K562 (cell line): ENCODE data around the gene FAM53A. TPM values are rescaled to one million over a fixed set of nuclear protein-coding genes. Genes with fewer than 3 reads are reported as not detected.

Experiments used
- ATAC-seq: fragments of 200-7000 bp; cut with Tn5 transposase; 3 replicates; pipeline ENCODE4 v1.9.1; 2020; ENCODE audit warnings: moderate library complexity
- BruUV-seq: library from RNA; stranded (reverse); fragments of 400-500 nt; replicated peaks from 2 replicates; lab custom pipeline; 2021; lab: Mats Ljungman, UMichigan
- CTCF ChIA-PET: fragments of 300-600 bp; formaldehyde crosslinking; extraction: SDS; loops from one replicate; lab custom pipeline; 2021; ENCODE audit warnings: low intra/inter-chr PET ratio; lab: Yijun Ruan, JAX
- POLR2A ChIA-PET: fragments of 300-600, 350-650 bp; sonication (Branson Sonifier 250); formaldehyde crosslinking; extraction: SDS; loops from one replicate; lab custom pipeline; 2021; ENCODE audit warnings: antibody characterized with exemption, inconsistent platforms; lab: Yijun Ruan, JAX
- DNase-seq, 4 experiments: peaks; one replicate each; pipeline versions ENCODE4 v3.0.0 to v3.0.0-alpha.2; 2011 to 2018; ENCODE audit warnings: low spot score in 3 of 4, mixed read lengths in 3 of 4; ENCODE audit errors: extremely low read depth in 1 of 4
- FAIRE-seq: peaks from 2 replicates; lab custom pipeline; 2011; peaks lifted over from hg19 to GRCh38; lab: Jason Lieb, UNC
- H2AFZ ChIP-seq: 2 replicates; pipeline ENCODE4 v1.6.0; 2011; ENCODE audit warnings: low read depth, low read length, control low read depth, inconsistent platforms
- H3K27ac ChIP-seq: fragments of 200-600 bp; 3 replicates; pipeline ENCODE4 v1.8.0; 2011; ENCODE audit warnings: low read depth, mild to moderate bottlenecking, control low read depth, inconsistent platforms, low read length, moderate library complexity, mixed read lengths; ENCODE audit errors: extremely low read depth
- H3K27me3 ChIP-seq, 2 experiments: fragments of 300-600 bp in 1 of 2; 2 replicates in 1 of 2; 3 replicates in 1 of 2; pipeline versions ENCODE4 v1.6.0 to v1.8.0; 2011; ENCODE audit warnings: inconsistent platforms in 2 of 2, low read length in 2 of 2, mild to moderate bottlenecking in 1 of 2, mixed read lengths in 1 of 2, moderate library complexity in 1 of 2; ENCODE audit not compliant: control insufficient read depth in 2 of 2, insufficient read depth in 2 of 2
- H3K36me3 ChIP-seq: fragments of 300-600 bp; 3 replicates; pipeline ENCODE4 v1.8.0; 2011; ENCODE audit warnings: mild to moderate bottlenecking, low read length, inconsistent platforms; ENCODE audit not compliant: control insufficient read depth, insufficient read depth
- H3K4me1 ChIP-seq, 2 experiments: fragments of 200-600 bp in 1 of 2; replicated peaks in 1 of 2; 2 replicates in 1 of 2; 3 replicates in 1 of 2; pipeline versions ENCODE4 v1.5.1 to v1.8.0; 2011; ENCODE audit warnings: inconsistent platforms in 2 of 2, low read length in 2 of 2, mild to moderate bottlenecking in 1 of 2, mixed read lengths in 1 of 2, moderate library complexity in 1 of 2; ENCODE audit not compliant: control insufficient read depth in 2 of 2, insufficient read depth in 2 of 2
- H3K4me2 ChIP-seq: 2 replicates; pipeline ENCODE4 v1.6.1; 2011; ENCODE audit warnings: low read length, control low read depth, inconsistent platforms, mixed read lengths; ENCODE audit not compliant: insufficient read depth
- H3K4me3 ChIP-seq: fragments of 200-600 bp; sonication (generic), shearing (Covaris generic); 2 replicates; pipeline ENCODE4 v1.5.1; 2016; ENCODE audit warnings: control low read depth, inconsistent platforms
- H3K79me2 ChIP-seq: fragments of 200-600 bp; 3 replicates; pipeline ENCODE4 v1.8.0; 2011; ENCODE audit warnings: low read length, inconsistent platforms; ENCODE audit not compliant: control insufficient read depth, insufficient read depth
- H3K9ac ChIP-seq, 2 experiments: 2 replicates each; pipeline versions ENCODE4 v1.6.0 to v1.6.1; 2011; ENCODE audit warnings: low read depth in 2 of 2, low read length in 2 of 2, control low read depth in 1 of 2, inconsistent platforms in 1 of 2, mild to moderate bottlenecking in 1 of 2, mixed read lengths in 1 of 2; ENCODE audit not compliant: insufficient read depth in 1 of 2
- H3K9me1 ChIP-seq: one replicate; pipeline ENCODE4 v1.6.0; 2011; ENCODE audit warnings: inconsistent platforms, mild to moderate bottlenecking, low read length, moderate library complexity; ENCODE audit not compliant: control insufficient read depth, insufficient read depth
- H3K9me3 ChIP-seq: replicated peaks from 2 replicates; pipeline ENCODE4 v1.5.1; 2011; ENCODE audit warnings: low read depth, low read length, inconsistent platforms; ENCODE audit not compliant: control insufficient read depth, insufficient read depth
- H4K20me1 ChIP-seq: replicated peaks from 2 replicates; pipeline ENCODE4 v1.6.1; 2011; ENCODE audit warnings: low read length, inconsistent platforms, mixed read lengths; ENCODE audit not compliant: control insufficient read depth, insufficient read depth
- BRF2 ChIP-seq: IDR thresholded peaks from 3 replicates; pipeline ENCODE4 v1.6.1; 2011; ENCODE audit warnings: borderline replicate concordance, mild to moderate bottlenecking; ENCODE audit not compliant: insufficient read length, insufficient read depth
- FOXJ2 ChIP-seq: fragments of 200-800 bp; sonication (Bioruptor generic); IDR thresholded peaks from 2 replicates; pipeline ENCODE4 v1.6.1; 2016; ENCODE audit warnings: missing genetic modification characterization, missing compliant biosample characterization
- HDAC3 ChIP-seq: fragments of 450-650 bp; IDR thresholded peaks from 2 replicates; pipeline ENCODE4 v1.6.1; 2018; ENCODE audit warnings: borderline replicate concordance, mild to moderate bottlenecking, moderate library complexity; ENCODE audit not compliant: partially characterized antibody
- HMGN3 ChIP-seq: IDR thresholded peaks from 2 replicates; pipeline ENCODE4 v1.6.1; 2011; ENCODE audit warnings: borderline replicate concordance, low read depth, mild to moderate bottlenecking, mixed read lengths, low read length; ENCODE audit not compliant: insufficient read length; ENCODE audit errors: extremely low read depth
- HNRNPK ChIP-seq: fragments of 200-400 bp; formaldehyde crosslinking; IDR thresholded peaks from one replicate; pipeline ENCODE4 v1.6.1; 2018; ENCODE audit warnings: mild to moderate bottlenecking, low read depth, low read length; ENCODE audit not compliant: poor library complexity, severe bottlenecking
- KLF1 ChIP-seq: fragments of 450-650 bp; IDR thresholded peaks from 2 replicates; pipeline ENCODE4 v1.6.1; 2016; ENCODE audit warnings: missing genetic modification characterization, missing compliant biosample characterization
- LEF1 ChIP-seq: fragments of 450-650 bp; IDR thresholded peaks from 2 replicates; pipeline ENCODE4 v1.6.1; 2016; ENCODE audit warnings: mild to moderate bottlenecking
- PBX2 ChIP-seq, 2 experiments: IDR thresholded peaks in 1 of 2; conservative IDR thresholded peaks in 1 of 2; 2 replicates each; pipeline ENCODE4 v1.6.1; 2016; ENCODE audit warnings: low read depth in 2 of 2, mild to moderate bottlenecking in 1 of 2, missing compliant biosample characterization in 1 of 2, missing genetic modification characterization in 1 of 2, moderate library complexity in 1 of 2
- PTTG1 ChIP-seq: fragments of 450-650 bp; IDR thresholded peaks from 2 replicates; pipeline ENCODE4 v1.6.1; 2016; ENCODE audit warnings: low read depth, mild to moderate bottlenecking, missing genetic modification characterization, missing compliant biosample characterization
- USF1 ChIP-seq: sonication (generic); formaldehyde crosslinking; IDR thresholded peaks from 2 replicates; pipeline ENCODE4 v1.9.0; 2022; ENCODE audit warnings: mild to moderate bottlenecking, missing genetic modification reagents
- ZFP91 ChIP-seq: sonication (generic); formaldehyde crosslinking; IDR thresholded peaks from 2 replicates; pipeline ENCODE4 v1.8.0; 2022; ENCODE audit warnings: mild to moderate bottlenecking, missing genetic modification reagents
- ZNF408 ChIP-seq: fragments of 250-450 bp; sonication (Bioruptor Pico); IDR thresholded peaks from 2 replicates; pipeline ENCODE4 v1.4.0; 2020; ENCODE audit warnings: low read depth, mild to moderate bottlenecking, moderate library complexity
- WGBS: fragments of 100-300 bp; shearing (Covaris generic); methylation state at CpG from one replicate; pipeline ENCODE4 v1.1.6; 2016; ENCODE audit warnings: low coverage, mixed read lengths; ENCODE audit not compliant: insufficient coverage; ENCODE audit errors: missing lambda C conversion rate; 5-methylcytosine and 5-hydroxymethylcytosine counted together
- in situ Hi-C: fragments of 300-500 bp; cut with MboI; formaldehyde crosslinking; loops from 4 replicates; pipeline ENCODE4 v1.15.0; 2018; ENCODE audit warnings: inconsistent platforms, mixed read lengths
- intact Hi-C: fragments of 100-400 bp; cut with micrococcal nuclease; formaldehyde crosslinking; loops from 2 replicates; pipeline ENCODE4 v1.14.2; 2022
- polyA plus RNA-seq, 8 experiments: library from polyadenylated mRNA; depleted of rRNA in 4 of 8; stranded (reverse) in 5 of 8; unstranded in 3 of 8; fragments of >200 nt; fragmentation: Nextera tagmentation in 2 of 8; fragmentation: Illumina TruSeq in 1 of 8; extraction: Ambion mirVana in 2 of 8; extraction: Trizol in 1 of 8; gene quantifications; 2 replicates each; pipeline versions ENCODE4 v1.2.1 to v1.2.3, GENCODE V29; 2011 to 2014; ENCODE audit warnings: inconsistent platforms in 1 of 8, missing spikeins in 1 of 8
- total RNA-seq, 7 experiments: library from RNA; depleted of rRNA in 6 of 7; stranded (reverse); fragments of >200 nt in 6 of 7; fragmentation: Illumina TruSeq in 2 of 7; extraction: Trizol in 2 of 7; gene quantifications; 2 replicates each; pipeline versions ENCODE4 v1.2.1 to v1.2.3, GENCODE V29; 2011 to 2021; ENCODE audit warnings: low replicate concordance in 1 of 7

FAM53A gene
- total and polyA plus RNA-seq, 9 of the 15 experiments (the other 6 are each of a cell fraction or from before 2014, with no cell fraction given): 0.53 to 2.7 (median 1.4) TPM; not detected in 2

GRCh38 chr4:1621526-1621925 is 62.6 kb downstream of the FAM53A start:
- no peaks in the 10 kb centered on the region; the same call in 1 of the 2 replicates for H3K9me3 ChIP-seq
- H3K27ac ChIP-seq: no peak overlapping the region
- H3K4me1 ChIP-seq: peaks cover 0 to 34% of the 10 kb centered on the region in 2 experiments; a peak in 3 of 5 replicates
- CTCF ChIA-PET: no interaction called here
- 0 out of 2 replicates have a peak, but pooled peaks cover 6% of the 10 kb centered on the region for H4K20me1 ChIP-seq
- POLR2A ChIA-PET: no interaction called here
- H3K27me3 ChIP-seq: peaks cover 43 to 56% of the 10 kb centered on the region in 2 experiments
- H3K4me2 ChIP-seq: no peak overlapping the region
- no peaks in the 10 kb centered on the region for H3K9me1 ChIP-seq
- no peak overlapping the region for H3K4me3 ChIP-seq
- DNase-seq (no peak), FAIRE-seq (no peak), ATAC-seq (no peak; the same call in 2 of the 3 replicates)
- in situ Hi-C loops (loop anchor here (10.0 kb wide), 1 partner anchor 487 kb away; no protein-coding TSS in a partner anchor), intact Hi-C loops (no loop called here)
- H3K36me3 ChIP-seq: no peaks in the 10 kb centered on the region
- no peak overlapping the region for H2AFZ ChIP-seq
- 6% methylated on average over 9 of the region's 10 CpGs for WGBS
- no peak overlapping the region for H3K9ac ChIP-seq
- no peaks in the 10 kb centered on the region for H3K79me2 ChIP-seq
- BruUV-seq: no TSS peak
- no peak for TF ChIP-seq PBX2 (CRISPR knock-in tag; IDR thresholded peaks at IDR 0.05; ENCODE audit: low read depth)
- no peak for TF ChIP-seq PBX2 (tag; conservative IDR thresholded peaks at IDR 0.05; ENCODE audit: low read depth)
- no peak for TF ChIP-seq USF1 (CRISPR knock-in tag)
- no peak for TF ChIP-seq LEF1
- TF ChIP-seq HDAC3: no peak
- no peak for TF ChIP-seq BRF2
- TF ChIP-seq ZNF408 (CRISPR knock-in tag): no peak
- TF ChIP-seq KLF1 (tag): no peak
- TF ChIP-seq HNRNPK: no peak
- TF ChIP-seq HMGN3: no peak
- TF ChIP-seq ZFP91 (CRISPR knock-in tag): no peak
- no peak for TF ChIP-seq PTTG1
- TF ChIP-seq FOXJ2 (tag): no peak
